Fibroblast of lung (primary cell): ENCODE data around the gene AKR1B15.

Experiments used
- CTCF ChIP-seq, 2 donors: IDR thresholded peaks in 1 of 2; conservative IDR thresholded peaks in 1 of 2; 1 replicate in 1 of 2; 2 replicates in 1 of 2; pipeline ENCODE4 v1.5.1; 2011 to 2012; ENCODE audit warnings: low read length in 2 of 2, control low read depth in 1 of 2, inconsistent platforms in 1 of 2, low read depth in 1 of 2, mild to moderate bottlenecking in 1 of 2
- EZH2 ChIP-seq: IDR thresholded peaks from 2 replicates; pipeline ENCODE4 v1.5.1; 2012; ENCODE audit warnings: low read length, control low read depth, mild to moderate bottlenecking; ENCODE audit errors: missing control alignments

GRCh38 chr7:134629445-134629844, 80.5 kb downstream of the AKR1B15 start:
- no peak for TF ChIP-seq CTCF (conservative IDR thresholded peaks at IDR 0.05 in 1 of 2, IDR thresholded peaks at IDR 0.05 in 1 of 2; ENCODE audit: low read depth in 1 of 2, low read length in 2 of 2)
- TF ChIP-seq EZH2: no peak
